Panc1 (cell line): ENCODE data around the gene ZG16B. TPM values are rescaled to one million over a fixed set of nuclear protein-coding genes. Genes with fewer than 3 reads are reported as not detected.

Experiments
- ATAC-seq: fragments of 200-7000 bp; cut with Tn5 transposase; 2 replicates; pipeline ENCODE4 v1.9.1; 2020; ENCODE audit warnings: mild to moderate bottlenecking, moderate library complexity
- BruUV-seq: library from RNA; stranded (reverse); fragments of 400-500 nt; replicated peaks from 2 replicates; lab custom pipeline; 2021; lab: Mats Ljungman, UMichigan
- CTCF ChIA-PET: fragments of 300-600 bp; sonication (Branson Sonifier 250); formaldehyde crosslinking; loops from one replicate; lab custom pipeline; 2022; ENCODE audit warnings: antibody characterized with exemption; lab: Charles Lee
- POLR2A ChIA-PET: fragments of 300-600 bp; sonication (Branson Sonifier 250); formaldehyde crosslinking; loops from one replicate; lab custom pipeline; 2022; ENCODE audit warnings: antibody characterized with exemption; lab: Charles Lee
- DNase-seq: peaks from one replicate; pipeline ENCODE4 v3.0.0-alpha.2; 2010; ENCODE audit warnings: low read depth, low spot score
- H3K27ac ChIP-seq: 2 replicates; pipeline ENCODE4 v1.5.1; 2011; ENCODE audit warnings: mild to moderate bottlenecking, low read length, inconsistent platforms
- H3K27me3 ChIP-seq: fragments of 200-500 bp; sonication (Bioruptor generic); 2 replicates; pipeline ENCODE4 v1.6.0; 2014; ENCODE audit warnings: low read length, inconsistent platforms; ENCODE audit not compliant: control insufficient read depth, insufficient read depth
- H3K36me3 ChIP-seq: fragments of 200-500 bp; sonication (Bioruptor generic); 2 replicates; pipeline ENCODE4 v1.5.1; 2014; ENCODE audit warnings: inconsistent platforms, mild to moderate bottlenecking, low read length, moderate library complexity; ENCODE audit not compliant: control insufficient read depth, insufficient read depth
- H3K4me1 ChIP-seq: 2 replicates; pipeline ENCODE4 v1.5.1; 2011; ENCODE audit warnings: inconsistent platforms, mild to moderate bottlenecking, low read length, moderate library complexity; ENCODE audit not compliant: control insufficient read depth, insufficient read depth
- H3K4me3 ChIP-seq, 2 experiments: 2 replicates each; pipeline ENCODE4 v1.5.1; 2011 to 2012; ENCODE audit warnings: low read depth in 2 of 2, low read length in 2 of 2, mild to moderate bottlenecking in 2 of 2, inconsistent platforms in 1 of 2, moderate library complexity in 1 of 2
- H3K9me3 ChIP-seq: fragments of 200-500 bp; sonication (Bioruptor generic); 2 replicates; pipeline ENCODE4 v1.5.1; 2014; ENCODE audit warnings: low read depth, mild to moderate bottlenecking, inconsistent platforms, low read length, moderate library complexity; ENCODE audit not compliant: control insufficient read depth, insufficient read depth
- CTCF ChIP-seq: fragments of 450-650 bp; IDR thresholded peaks from 2 replicates; pipeline ENCODE4 v1.5.1; 2017; ENCODE audit warnings: mild to moderate bottlenecking
- POLR2AphosphoS5 ChIP-seq: IDR thresholded peaks from 2 replicates; pipeline ENCODE4 v1.6.1; 2012; ENCODE audit warnings: mild to moderate bottlenecking, low read depth, low read length, moderate library complexity
- REST ChIP-seq, 2 experiments: IDR thresholded peaks; 2 replicates each; pipeline ENCODE4 v1.6.1; 2011 to 2012; ENCODE audit warnings: low read depth in 2 of 2, control low read depth in 1 of 2, low read length in 1 of 2, mild to moderate bottlenecking in 1 of 2, moderate library complexity in 1 of 2; ENCODE audit not compliant: insufficient read depth in 1 of 2
- SIN3A ChIP-seq: IDR thresholded peaks from 2 replicates; pipeline ENCODE4 v1.6.1; 2012; ENCODE audit warnings: low read depth, mild to moderate bottlenecking, low read length, moderate library complexity, borderline replicate concordance; ENCODE audit not compliant: insufficient read depth
- TCF7L2 ChIP-seq: IDR thresholded peaks from 2 replicates; pipeline ENCODE4 v1.6.1; 2011; ENCODE audit warnings: mild to moderate bottlenecking, low read depth, low read length, inconsistent platforms
- in situ Hi-C: cut with HindIII; loops from 2 replicates; pipeline ENCODE4 v1.10.0; 2016; ENCODE audit warnings: low sequenced_read_pairs, low pct_unique_long_range_greater_than_20kb
- intact Hi-C: fragments of 100-400 bp; cut with micrococcal nuclease; formaldehyde crosslinking; loops from one replicate; pipeline ENCODE4 v1.10.0; 2022; ENCODE audit not compliant: unreplicated experiment
- total RNA-seq: library from RNA; stranded (reverse); gene quantifications from one replicate; pipeline ENCODE4 v1.2.1, GENCODE V29; 2021; ENCODE audit not compliant: unreplicated experiment

ZG16B gene
- total RNA-seq, 1 experiment from 2014 or later, result 9.1 TPM

GRCh38 chr16:2874032-2874911 lies 44.2 kb downstream of the ZG16B start:
- no peak for DNase-seq
- Histone ChIP-seq H3K27me3 (no peaks in the 10 kb centered on the region), H3K27ac (peak overlapping the region; percentile 44), H3K4me3 (peak overlapping the region; percentile 2 to 33; a peak in 2 of 4 replicates), H3K36me3 (no peaks in the 10 kb centered on the region), H3K4me1 (peaks cover 16% of the 10 kb centered on the region; the same call in 1 of the 2 replicates), H3K9me3 (no peaks in the 10 kb centered on the region)
- ChIA-PET POLR2A (interaction anchor here (0.6 kb wide), 2 partner anchors 101 to 158 kb away, joined by 3 to 7 read pairs; no protein-coding TSS in a partner anchor), CTCF (interaction anchor here (0.6 kb wide), 3 partner anchors 31 to 1494 kb away, joined by 6 to 11 read pairs (median 8); no protein-coding TSS in a partner anchor)
- in situ Hi-C loops (no loop called here), intact Hi-C loops (no loop called here)
- BruUV-seq, result no TSS peak
- ATAC-seq, result no peak; the same call in 1 of the 2 replicates
- 0 out of 2 replicates have a peak, but pooled peaks have one; percentile 44 for TF ChIP-seq CTCF
- TF ChIP-seq POLR2AphosphoS5, result no peak

GRCh38 chr16:2874912-2875362 lies 44.8 kb downstream of the ZG16B start:
- ATAC-seq (peak; percentile 99), DNase-seq (no peak)
- ChIA-PET POLR2A (interaction anchor here (0.6 kb wide), 2 partner anchors 101 to 158 kb away, joined by 3 to 7 read pairs; no protein-coding TSS in a partner anchor), CTCF (interaction anchor here (0.5 to 0.6 kb wide), 4 partner anchors 31 to 1494 kb away, joined by 3 to 11 read pairs (median 7); no protein-coding TSS in a partner anchor)
- H3K9me3 ChIP-seq, result peaks cover 5% of the 10 kb centered on the region; the same call in 1 of the 2 replicates
- H3K27ac ChIP-seq, result no peak overlapping the region; the same call in 1 of the 2 replicates
- no TSS peak for BruUV-seq
- intact Hi-C loops (no loop called here), in situ Hi-C loops (no loop called here)
- H3K4me3 ChIP-seq, result peak overlapping the region in 1 of 2 experiments; percentile 33; a peak in 1 of 4 replicates
- no peak for TF ChIP-seq SIN3A
- TF ChIP-seq CTCF, result peak; percentile 99
- TF ChIP-seq POLR2AphosphoS5, result peak; percentile 32; the same call in 1 of the 2 replicates
- H3K36me3 ChIP-seq, result no peaks in the 10 kb centered on the region
- H3K4me1 ChIP-seq, result peaks cover 11% of the 10 kb centered on the region; the same call in 1 of the 2 replicates
- H3K27me3 ChIP-seq, result no peaks in the 10 kb centered on the region

GRCh38 chr16:2879854-2880508 lies 49.9 kb downstream of the ZG16B start:
- H3K36me3 ChIP-seq, result no peaks in the 10 kb centered on the region; the same call in 1 of the 2 replicates
- CTCF ChIA-PET, result no interaction called here

More at GRCh38 chr16:2879854-2880508, 49.9 kb downstream of the ZG16B start:
- no TSS peak for BruUV-seq
- DNase-seq (no peak), ATAC-seq (no peak)
- peaks cover 3% of the 10 kb centered on the region; the same call in 1 of the 2 replicates for H3K4me1 ChIP-seq
- H3K4me3 ChIP-seq, result no peak overlapping the region
- intact Hi-C loops, result no loop called here
- H3K27me3 ChIP-seq, result no peaks in the 10 kb centered on the region
- H3K27ac ChIP-seq, result no peak overlapping the region
- peaks cover 6% of the 10 kb centered on the region; the same call in 1 of the 2 replicates for H3K9me3 ChIP-seq
- in situ Hi-C loops, result no loop called here
- POLR2A ChIA-PET, result no interaction called here
- no peak for TF ChIP-seq SIN3A
- no peak for TF ChIP-seq TCF7L2
- TF ChIP-seq CTCF, result no peak
- TF ChIP-seq REST (IDR thresholded peaks at IDR 0.05; ENCODE audit: insufficient read depth in 1 of 2, low read depth in 2 of 2, low read length in 1 of 2), result no peak
- TF ChIP-seq POLR2AphosphoS5, result no peak
